ENCODE measurements around the gene SLC26A4. TPM values are rescaled to one million over a fixed set of nuclear protein-coding genes. Genes with fewer than 3 reads are reported as not detected.

SLC26A4 gene
- total and polyA plus RNA-seq, 10 of the 15 experiments (the other 5 are each of a cell fraction or from before 2014, with no cell fraction given) = 0.01 to 0.18 (median 0.08) TPM; not detected in 5

DNA sequence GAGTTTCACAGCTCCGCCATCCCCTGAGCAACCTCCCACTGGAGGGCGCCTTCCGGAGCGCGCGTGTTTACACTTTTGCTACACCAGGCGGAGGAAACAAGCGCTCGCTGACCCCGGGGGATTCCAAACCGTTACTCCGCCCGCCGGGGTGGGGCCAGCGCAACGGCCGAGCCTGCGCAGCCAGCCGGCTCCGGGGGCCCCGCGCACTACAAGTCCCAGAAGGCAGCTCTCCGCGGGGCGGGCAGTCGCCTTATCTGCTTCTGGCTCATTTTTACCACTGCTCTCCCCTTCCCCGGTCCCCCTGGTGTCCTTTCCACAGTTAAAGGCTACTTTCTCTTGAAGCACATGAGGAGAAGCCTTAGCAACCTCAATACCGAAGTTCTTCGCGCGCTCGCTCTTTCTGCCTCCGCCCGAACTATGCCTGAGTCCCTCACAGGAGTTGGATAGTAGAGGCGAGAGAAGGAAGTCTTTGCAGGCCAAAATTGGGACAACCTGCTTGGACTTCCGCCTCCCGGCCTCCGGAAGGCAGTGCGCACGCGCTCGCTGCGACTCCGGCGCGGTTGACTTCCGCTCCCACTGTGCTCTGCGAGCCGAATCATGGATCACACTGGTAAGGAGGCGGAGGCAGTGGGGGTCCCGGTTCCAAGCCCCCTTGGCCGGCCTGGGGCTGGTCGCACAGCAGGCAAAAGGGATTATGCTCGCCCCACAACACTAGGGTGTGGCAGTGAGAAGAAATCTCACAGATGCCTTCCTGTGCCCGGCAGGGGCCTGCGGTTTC is 83.1 kb downstream of the SLC26A4 start, which contains the start of gene CBLL1 (continued):
- TF ChIP-seq RAD21 (IDR thresholded peaks at IDR 0.05; ENCODE audit: insufficient read depth, low read depth, low read length) (peak; percentile 54), ASH2L (IDR thresholded peaks at IDR 0.05; ENCODE audit: borderline replicate concordance, low read depth) (no peak)
- TF ChIP-seq, protein P1, sequence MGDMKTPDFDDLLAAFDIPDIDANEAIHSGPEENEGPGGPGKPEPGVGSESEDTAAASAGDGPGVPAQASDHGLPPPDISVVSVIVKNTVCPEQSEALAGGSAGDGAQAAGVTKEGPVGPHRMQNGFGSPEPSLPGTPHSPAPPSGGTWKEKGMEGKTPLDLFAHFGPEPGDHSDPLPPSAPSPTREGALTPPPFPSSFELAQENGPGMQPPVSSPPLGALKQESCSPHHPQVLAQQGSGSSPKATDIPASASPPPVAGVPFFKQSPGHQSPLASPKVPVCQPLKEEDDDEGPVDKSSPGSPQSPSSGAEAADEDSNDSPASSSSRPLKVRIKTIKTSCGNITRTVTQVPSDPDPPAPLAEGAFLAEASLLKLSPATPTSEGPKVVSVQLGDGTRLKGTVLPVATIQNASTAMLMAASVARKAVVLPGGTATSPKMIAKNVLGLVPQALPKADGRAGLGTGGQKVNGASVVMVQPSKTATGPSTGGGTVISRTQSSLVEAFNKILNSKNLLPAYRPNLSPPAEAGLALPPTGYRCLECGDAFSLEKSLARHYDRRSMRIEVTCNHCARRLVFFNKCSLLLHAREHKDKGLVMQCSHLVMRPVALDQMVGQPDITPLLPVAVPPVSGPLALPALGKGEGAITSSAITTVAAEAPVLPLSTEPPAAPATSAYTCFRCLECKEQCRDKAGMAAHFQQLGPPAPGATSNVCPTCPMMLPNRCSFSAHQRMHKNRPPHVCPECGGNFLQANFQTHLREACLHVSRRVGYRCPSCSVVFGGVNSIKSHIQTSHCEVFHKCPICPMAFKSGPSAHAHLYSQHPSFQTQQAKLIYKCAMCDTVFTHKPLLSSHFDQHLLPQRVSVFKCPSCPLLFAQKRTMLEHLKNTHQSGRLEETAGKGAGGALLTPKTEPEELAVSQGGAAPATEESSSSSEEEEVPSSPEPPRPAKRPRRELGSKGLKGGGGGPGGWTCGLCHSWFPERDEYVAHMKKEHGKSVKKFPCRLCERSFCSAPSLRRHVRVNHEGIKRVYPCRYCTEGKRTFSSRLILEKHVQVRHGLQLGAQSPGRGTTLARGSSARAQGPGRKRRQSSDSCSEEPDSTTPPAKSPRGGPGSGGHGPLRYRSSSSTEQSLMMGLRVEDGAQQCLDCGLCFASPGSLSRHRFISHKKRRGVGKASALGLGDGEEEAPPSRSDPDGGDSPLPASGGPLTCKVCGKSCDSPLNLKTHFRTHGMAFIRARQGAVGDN (IDR thresholded peaks at IDR 0.05) = peak; percentile 57; the same call in 1 of the 2 replicates

DNA sequence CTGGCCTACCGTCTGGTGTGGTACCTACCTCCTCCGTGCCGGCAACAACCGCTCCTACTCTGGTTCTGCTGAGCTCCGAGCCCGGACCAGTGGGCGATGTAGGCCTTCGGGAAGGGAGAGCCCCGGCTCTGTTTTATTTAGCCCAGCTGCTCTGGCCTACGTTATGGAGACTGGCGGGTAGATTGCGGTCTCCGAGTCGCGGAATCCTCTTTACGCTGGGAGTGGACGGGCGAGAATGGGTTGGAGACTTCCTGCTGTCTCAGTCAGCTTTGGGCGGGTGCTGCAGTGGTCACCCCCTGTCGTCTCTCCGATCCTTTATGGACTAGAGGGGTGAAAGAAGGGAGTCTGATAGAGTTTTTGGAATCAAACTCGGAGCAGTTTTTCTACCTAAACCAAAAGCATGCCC is 83.7 kb downstream of the SLC26A4 start:
- Histone ChIP-seq H3K4me1 (ENCODE audit: control insufficient read depth, insufficient read depth, low read length) (peaks cover 8% of the 10 kb centered on the region), H3K79me2 (ENCODE audit: control insufficient read depth, insufficient read depth, low read length) (peaks cover 54% of the 10 kb centered on the region), H3K4me2 (ENCODE audit: control insufficient read depth, insufficient read depth) (peak overlapping the region; percentile 97; the same call in 1 of the 2 replicates), H3K9ac (ENCODE audit: control insufficient read depth, insufficient read depth, low read length) (peak overlapping the region; percentile 98), H4K20me1 (ENCODE audit: control insufficient read depth, insufficient read depth) (peaks cover 5% of the 10 kb centered on the region; the same call in 1 of the 2 replicates), H3K27ac (ENCODE audit: control insufficient read depth, insufficient read depth) (peak overlapping the region; percentile 100), H3K4me3 (peak overlapping the region; percentile 87), H3K27me3 (replicated peaks in 1 of 2; ENCODE audit: control insufficient read depth in 2 of 2, insufficient read depth in 2 of 2, low read length in 1 of 2) (no peaks in the 10 kb centered on the region), H3K9me3 (replicated peaks; ENCODE audit: control insufficient read depth, insufficient read depth, low read length) (no peaks in the 10 kb centered on the region), H2AFZ (ENCODE audit: control insufficient read depth, low read depth, low read length) (peak overlapping the region; percentile 100), H3K36me3 (ENCODE audit: control insufficient read depth in 2 of 2, insufficient read depth in 2 of 2, low read length in 1 of 2) (peaks cover 0 to 8% of the 10 kb centered on the region in 2 experiments; a peak in 1 of 4 replicates)
- no peak for DNase-seq (ENCODE audit: low read depth, low spot score)
- intact Hi-C loops (cut with micrococcal nuclease; ENCODE audit: unreplicated experiment) = loop anchor here (10.0 kb wide), 1 partner anchor 400 kb away; no protein-coding TSS in a partner anchor
- RAD21 ChIA-PET (ENCODE audit: unreplicated experiment) = interaction anchor here (2.7 kb wide), 1 partner anchor 576 kb away, joined by 11 read pairs; the partner anchor contains the start of gene HBP1
- POLR2A ChIA-PET = no interaction called here
- peak; percentile 61 for ATAC-seq
- CTCF ChIA-PET = no interaction called here
- WGBS (ENCODE audit: insufficient coverage, insufficient replicate concordance, low lambda C conversion rate, missing lambda C conversion rate) = under 1% methylated on average over 22 of the region's 22 CpGs
- FAIRE-seq = no peak
- BruUV-seq (replicated peaks) = no TSS peak
- SMC1A ChIA-PET (ENCODE audit: uncharacterized antibody, unreplicated experiment) = interaction anchor here (1.5 to 2.2 kb wide), 2 partner anchors 12 to 21 kb away, joined by 5 to 6 read pairs; no protein-coding TSS in a partner anchor
- in situ Hi-C loops (cut with MboI) = loop anchor here (5.0 kb wide), 1 partner anchor 128 kb away; no protein-coding TSS in a partner anchor
- no peak for TF ChIP-seq CREB1 (IDR thresholded peaks at IDR 0.05; ENCODE audit: low read depth)
- TF ChIP-seq, protein P2, sequence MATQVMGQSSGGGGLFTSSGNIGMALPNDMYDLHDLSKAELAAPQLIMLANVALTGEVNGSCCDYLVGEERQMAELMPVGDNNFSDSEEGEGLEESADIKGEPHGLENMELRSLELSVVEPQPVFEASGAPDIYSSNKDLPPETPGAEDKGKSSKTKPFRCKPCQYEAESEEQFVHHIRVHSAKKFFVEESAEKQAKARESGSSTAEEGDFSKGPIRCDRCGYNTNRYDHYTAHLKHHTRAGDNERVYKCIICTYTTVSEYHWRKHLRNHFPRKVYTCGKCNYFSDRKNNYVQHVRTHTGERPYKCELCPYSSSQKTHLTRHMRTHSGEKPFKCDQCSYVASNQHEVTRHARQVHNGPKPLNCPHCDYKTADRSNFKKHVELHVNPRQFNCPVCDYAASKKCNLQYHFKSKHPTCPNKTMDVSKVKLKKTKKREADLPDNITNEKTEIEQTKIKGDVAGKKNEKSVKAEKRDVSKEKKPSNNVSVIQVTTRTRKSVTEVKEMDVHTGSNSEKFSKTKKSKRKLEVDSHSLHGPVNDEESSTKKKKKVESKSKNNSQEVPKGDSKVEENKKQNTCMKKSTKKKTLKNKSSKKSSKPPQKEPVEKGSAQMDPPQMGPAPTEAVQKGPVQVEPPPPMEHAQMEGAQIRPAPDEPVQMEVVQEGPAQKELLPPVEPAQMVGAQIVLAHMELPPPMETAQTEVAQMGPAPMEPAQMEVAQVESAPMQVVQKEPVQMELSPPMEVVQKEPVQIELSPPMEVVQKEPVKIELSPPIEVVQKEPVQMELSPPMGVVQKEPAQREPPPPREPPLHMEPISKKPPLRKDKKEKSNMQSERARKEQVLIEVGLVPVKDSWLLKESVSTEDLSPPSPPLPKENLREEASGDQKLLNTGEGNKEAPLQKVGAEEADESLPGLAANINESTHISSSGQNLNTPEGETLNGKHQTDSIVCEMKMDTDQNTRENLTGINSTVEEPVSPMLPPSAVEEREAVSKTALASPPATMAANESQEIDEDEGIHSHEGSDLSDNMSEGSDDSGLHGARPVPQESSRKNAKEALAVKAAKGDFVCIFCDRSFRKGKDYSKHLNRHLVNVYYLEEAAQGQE (IDR thresholded peaks at IDR 0.05; ENCODE audit: low read depth, low read length) = no peak
- no peak; the same call in 1 of the 2 replicates for TF ChIP-seq ASH2L (IDR thresholded peaks at IDR 0.05; ENCODE audit: borderline replicate concordance, low read depth)
- peak; percentile 69; the same call in 1 of the 2 replicates for TF ChIP-seq CBFB (IDR thresholded peaks at IDR 0.05; ENCODE audit: low read depth)
- TF ChIP-seq PML (IDR thresholded peaks at IDR 0.05; ENCODE audit: low read length) = peak; percentile 68; the same call in 1 of the 2 replicates
- no peak for TF ChIP-seq SUZ12 (IDR thresholded peaks at IDR 0.05; ENCODE audit: unreplicated experiment)
- TF ChIP-seq WRNIP1 (IDR thresholded peaks at IDR 0.05; ENCODE audit: borderline replicate concordance, low read depth, low read length) = 0 out of 2 replicates have a peak, but pooled peaks have one; percentile 60
- TF ChIP-seq PAX8 (IDR thresholded peaks at IDR 0.05) = no peak
- 0 out of 2 replicates have a peak, but pooled peaks have one; percentile 39 for TF ChIP-seq RB1 (IDR thresholded peaks at IDR 0.05; ENCODE audit: borderline replicate concordance)
- no peak for TF ChIP-seq FOXK2 (IDR thresholded peaks at IDR 0.05)
